GM21515 (cell line): Measurements from ENCODE around the gene DRC7.
"Not testable (repeated sequence)": the region's sequence is repeated elsewhere in the genome, so short reads cannot be mapped to it uniquely, and the experiment has no call there.

ENCODE experiments used
- ATAC-seq: cut with Tn5 transposase; IDR thresholded peaks from one replicate; pipeline ENCODE4 v1.9.1; 2021; ENCODE audit not compliant: unreplicated experiment

DRC7 gene

DNA sequence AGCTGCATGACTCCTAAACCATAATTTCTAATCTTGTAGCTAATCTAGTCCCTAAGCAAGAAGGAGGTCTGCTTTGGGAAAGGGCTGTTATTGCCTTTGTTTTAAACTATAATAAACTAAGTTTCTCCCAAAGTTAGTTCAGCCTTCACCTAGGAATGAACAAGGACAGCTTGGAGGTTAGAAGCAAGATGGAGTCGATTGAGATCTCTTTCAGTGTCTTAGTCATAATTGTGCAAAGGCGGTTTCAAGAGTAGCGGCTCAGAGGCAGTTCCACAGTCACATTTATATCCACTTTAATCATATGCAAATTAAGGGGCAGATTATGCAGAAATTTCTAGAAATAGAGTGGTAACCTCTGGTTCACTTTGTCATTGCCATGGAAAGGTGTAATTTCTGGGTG lies 17.4 kb downstream of the DRC7 start:
- ATAC-seq: no peak

DNA sequence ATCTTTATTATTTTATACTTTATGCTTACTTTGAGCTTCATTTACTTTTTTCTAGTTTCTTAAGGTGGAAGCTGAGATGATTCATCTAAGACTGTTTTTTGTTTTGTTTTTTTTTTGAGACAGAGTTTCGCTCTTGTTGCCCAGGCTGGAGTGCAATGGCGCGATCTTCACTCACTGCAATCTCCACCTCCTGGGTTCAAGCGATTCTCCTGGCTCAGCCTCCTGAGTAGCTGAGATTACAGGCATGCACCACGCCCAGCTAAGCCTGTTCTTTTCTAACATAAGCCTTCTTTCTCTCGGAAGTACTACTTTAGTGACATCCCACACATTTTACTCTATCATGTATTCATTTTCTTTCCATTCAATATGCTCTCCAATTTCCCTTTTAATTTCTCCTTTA lies 18.0 kb downstream of the DRC7 start:
- ATAC-seq: not testable (repeated sequence)

DNA sequence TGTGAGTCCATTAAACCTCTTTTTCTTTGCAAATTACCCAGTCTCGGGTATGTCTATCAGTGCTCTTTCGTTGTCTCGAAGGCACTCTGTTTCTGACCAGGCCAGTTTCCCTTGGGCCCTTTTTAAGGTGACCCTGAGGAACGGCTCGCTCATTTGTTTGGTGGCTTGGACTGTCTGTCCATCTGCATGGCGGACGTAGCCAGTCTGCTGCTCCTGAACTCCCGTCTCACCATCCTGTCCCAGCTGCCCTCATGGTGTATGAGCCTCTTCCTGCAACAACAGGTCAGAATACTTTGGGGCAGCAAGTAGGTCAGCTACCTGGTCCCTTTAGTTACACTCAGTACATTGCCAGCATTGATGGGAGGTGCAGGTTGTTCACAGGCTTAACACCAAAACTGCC lies 19.0 kb downstream of the DRC7 start:
- ATAC-seq: no peak

DNA sequence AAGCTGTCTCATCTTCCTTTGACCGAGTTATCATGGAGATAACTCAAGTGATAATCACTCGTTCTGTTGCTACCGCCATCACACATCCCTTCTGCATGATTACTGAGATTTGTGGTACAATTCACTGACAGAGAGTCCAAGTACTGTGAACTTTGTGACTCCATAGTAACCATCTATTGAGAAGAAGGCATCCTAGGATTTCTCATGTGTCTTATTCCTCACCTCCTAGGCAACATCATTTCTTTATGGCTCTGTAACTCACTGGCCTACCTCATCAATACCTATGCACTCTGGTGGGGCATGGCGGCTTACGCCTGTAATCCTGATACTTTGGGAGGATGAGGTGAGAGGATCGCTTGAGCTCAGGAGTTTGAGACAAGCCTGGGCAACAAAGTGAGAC lies 19.4 kb downstream of the DRC7 start:
- ATAC-seq: no peak

DNA sequence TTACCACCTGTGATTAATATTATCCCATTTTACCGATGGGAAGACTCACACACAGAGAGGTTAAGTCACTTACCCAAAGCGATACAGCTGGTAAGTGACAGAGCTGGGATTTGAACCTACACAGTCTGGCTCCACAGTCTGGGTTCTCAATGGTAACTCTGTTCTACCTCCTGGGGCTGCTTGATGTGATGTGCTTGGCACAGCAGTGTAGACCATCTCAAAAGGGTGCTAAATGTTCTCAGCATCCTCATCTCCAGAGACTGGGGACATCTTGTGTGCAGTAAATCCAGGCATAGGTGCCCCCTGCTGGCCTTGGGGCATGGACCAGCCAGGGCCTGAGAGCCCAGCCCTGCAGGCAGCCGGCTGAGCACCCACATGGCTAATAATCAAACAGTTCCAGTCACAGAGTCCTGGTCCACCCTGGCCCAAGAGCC lies 25.6 kb downstream of the DRC7 start:
- ATAC-seq: no peak

DNA sequence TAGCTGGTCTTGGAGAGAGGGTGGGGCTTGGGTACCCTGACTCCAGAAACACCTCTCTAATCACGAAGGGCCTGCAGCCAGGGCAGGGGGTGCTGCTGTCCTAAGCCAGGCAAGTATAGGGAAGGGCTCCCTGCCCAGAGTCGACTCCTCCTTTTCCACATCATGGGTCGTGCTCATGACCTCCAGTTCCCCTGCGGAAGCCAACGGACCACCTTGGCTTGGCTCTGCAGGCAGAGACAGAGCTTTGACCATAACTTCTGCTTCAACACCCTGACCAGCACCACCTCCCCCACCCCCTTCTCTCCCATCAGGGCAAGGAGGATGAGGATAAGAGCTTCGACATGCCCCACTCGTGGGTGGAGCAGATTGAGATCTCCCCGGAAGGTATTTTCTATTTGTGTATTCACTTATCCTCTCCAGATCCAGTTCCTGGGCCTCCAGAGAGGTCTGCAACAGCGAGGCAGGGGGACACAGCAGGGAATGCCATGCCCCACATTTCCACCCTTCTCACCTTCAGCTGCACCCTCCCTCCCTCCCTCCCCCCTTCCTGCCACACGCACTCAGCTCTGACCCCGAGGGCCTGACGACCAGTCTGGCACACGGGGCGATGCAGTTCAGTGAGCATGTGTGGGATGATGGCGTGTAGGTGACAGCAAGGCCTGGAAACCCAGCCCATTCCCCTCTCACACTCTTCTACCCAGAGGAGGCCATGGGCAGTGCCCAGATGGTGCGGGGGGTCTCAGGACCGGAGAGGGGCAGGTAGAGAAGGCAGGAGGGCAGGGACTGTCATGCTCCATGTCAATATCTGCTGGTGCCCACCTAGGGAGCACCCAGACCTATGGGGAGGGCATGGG lies 27.0 kb downstream of the DRC7 start:
- no peak for ATAC-seq

DNA sequence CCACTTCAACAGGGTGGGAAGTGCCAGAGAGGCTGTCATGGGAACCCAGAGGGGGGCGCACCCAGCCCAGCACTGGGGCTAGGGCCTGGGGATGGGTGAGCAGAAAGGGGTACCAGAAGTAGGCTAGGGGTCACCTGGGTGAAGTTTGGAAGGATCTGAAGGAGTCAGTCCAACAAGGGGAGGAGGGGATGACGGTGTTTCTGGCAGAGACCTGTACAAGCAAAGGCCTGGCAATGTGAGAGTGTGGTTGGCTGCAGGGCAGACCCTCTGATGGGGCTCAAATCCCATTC lies 27.5 kb downstream of the DRC7 start:
- no peak for ATAC-seq

DNA sequence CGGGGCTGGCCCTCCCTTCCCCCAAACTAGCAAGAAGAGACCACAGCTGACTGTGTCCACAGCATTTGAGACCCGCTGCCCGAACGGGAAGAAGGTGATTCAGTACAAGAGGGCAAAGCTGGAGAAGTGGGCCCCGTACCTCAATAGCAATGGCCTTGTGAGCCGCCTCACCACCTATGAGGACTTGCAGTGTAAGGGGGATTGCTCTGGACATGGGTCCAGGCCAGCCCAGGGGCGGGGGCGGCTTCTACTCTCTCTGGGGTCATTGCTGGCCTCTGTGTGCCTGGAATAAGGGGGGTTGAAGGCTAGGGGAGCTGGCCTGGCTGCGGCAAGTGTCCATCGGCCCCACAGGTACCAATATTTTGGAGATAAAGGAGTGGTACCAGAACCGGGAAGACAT lies 28.0 kb downstream of the DRC7 start:
- ATAC-seq: no peak

DNA sequence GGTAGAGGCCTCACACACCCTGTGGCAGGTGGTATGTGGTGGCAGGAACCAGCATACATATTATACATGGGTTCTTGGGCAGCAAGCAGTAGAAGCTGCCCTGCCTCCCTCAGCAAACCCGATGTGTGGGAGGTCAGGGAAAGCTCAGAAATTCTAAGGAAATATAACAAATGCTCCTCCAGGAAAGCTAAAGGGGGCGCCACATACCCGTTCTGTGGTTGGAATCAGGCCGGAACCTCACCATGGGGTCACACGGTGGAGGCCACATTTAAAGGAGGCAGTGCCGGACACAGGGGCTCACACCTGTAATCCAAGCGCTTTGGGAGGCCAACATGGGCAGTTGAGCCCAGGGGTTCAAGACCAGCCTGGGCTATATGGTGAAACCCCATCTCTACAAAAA lies 28.6 kb downstream of the DRC7 start:
- ATAC-seq: no peak

DNA sequence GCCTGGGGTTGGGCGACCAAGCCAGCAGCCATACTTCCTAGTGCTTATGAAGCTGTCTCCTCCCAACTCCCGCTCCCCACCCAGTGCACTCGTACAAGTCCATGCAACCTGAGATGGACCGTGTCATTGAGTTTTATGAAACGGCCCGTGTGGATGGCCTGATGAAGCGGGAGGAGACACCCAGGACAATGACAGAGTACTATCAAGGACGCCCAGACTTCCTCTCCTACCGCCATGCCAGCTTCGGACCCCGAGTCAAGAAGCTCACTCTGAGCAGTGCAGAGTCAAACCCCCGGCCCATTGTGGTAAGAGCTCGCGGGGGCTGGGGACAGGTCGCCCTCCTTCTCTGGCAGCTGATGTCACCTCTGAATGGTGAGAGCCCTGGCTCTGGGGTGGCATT lies 29.9 kb downstream of the DRC7 start:
- no peak for ATAC-seq

DNA sequence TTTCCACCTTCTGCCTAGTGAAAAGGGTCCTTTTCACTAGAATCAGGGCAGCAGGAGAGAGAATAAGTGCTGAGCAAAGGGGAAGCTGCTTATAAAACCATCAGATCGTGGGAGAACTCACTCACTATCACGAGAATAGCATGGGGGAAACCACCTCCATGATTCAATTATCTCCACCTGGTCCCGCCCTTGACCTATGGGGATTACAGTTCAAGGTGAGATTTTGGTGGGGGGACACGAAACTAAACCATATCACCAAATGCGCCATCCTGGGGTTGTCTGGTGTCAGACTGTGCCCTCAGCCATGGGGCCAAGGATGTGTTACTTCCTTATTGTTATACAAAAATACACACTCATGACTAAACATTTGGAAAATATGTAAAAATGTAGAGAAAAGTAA lies 30.5 kb downstream of the DRC7 start:
- no peak for ATAC-seq

DNA sequence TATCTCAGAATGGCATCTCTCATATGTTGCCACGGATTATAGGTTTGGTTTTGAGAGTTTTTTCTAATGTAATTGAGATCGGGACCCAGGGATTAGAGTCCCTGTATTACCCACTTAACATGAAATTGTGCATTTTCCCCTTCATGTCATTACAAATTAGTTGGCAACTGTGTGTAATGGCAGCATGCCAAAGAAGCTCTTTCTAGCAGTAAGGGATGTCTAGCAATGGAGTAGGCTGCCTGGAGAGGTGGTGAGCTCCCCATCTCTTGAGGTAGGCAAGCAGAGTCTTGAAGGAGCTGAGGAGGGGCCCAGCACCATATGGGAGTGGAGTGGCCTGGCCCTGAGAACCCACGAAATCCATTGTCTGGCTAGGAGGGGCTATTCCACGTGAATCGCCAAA lies 30.9 kb downstream of the DRC7 start:
- no peak for ATAC-seq

DNA sequence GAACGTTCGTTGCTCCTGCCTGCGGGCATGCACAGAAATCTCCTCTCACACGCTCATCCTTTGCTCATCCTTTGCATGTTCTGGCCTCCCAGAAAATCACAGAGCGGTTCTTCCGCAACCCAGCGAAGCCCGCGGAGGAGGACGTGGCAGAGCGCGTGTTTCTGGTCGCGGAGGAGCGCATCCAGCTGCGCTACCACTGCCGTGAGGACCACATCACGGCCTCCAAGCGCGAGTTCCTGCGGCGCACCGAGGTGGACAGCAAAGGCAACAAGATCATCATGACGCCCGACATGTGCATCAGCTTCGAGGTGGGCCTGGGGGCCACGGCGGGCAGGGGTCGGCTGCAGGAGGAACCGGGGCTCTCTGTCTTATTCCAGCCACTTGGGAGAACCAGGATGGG lies 31.4 kb downstream of the DRC7 start:
- ATAC-seq: no peak

DNA sequence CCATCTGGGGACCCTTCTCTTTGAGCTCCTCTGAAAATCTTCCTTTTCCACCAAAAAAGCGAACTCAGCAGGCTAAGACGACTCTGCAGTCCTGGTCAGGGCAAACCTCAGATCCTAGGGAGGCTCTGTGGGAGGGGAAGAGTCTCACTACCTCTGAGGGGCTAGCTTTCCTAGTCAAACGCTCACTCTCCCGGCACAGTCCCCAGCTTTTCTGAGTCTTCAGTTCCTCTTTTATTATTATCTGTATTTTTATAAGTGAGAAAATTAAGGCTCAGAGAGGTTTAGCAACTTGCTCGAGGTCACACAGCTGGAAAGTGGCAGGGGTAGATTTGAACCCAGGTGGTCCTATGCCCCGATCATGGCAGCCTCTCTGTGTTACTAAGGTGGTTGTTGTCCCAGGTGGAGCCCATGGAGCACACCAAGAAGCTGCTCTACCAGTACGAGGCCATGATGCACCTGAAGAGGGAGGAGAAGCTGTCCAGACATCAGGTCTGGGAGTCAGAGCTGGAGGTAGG lies 31.9 kb downstream of the DRC7 start:
- no peak for ATAC-seq

DNA sequence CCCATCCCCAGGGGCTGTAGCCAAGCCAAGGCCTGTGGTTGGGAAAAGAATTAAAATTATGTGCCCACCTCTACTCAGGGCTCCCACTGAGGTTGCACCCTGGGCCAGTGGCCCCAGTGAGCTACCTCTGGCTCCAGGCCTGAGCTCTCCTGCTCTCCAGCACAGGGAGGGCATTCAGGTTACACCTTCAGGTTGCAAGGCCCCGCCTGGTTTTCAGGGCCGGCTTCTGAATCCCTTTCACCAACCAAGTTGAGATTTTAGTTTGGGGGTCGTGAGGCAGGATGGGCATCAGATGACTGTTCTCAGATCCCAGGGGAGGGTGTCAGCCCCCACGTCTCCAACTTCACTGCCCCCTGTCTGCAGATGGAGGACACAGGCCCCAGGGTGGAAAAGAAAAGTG lies 33.0 kb downstream of the DRC7 start:
- no peak for ATAC-seq

DNA sequence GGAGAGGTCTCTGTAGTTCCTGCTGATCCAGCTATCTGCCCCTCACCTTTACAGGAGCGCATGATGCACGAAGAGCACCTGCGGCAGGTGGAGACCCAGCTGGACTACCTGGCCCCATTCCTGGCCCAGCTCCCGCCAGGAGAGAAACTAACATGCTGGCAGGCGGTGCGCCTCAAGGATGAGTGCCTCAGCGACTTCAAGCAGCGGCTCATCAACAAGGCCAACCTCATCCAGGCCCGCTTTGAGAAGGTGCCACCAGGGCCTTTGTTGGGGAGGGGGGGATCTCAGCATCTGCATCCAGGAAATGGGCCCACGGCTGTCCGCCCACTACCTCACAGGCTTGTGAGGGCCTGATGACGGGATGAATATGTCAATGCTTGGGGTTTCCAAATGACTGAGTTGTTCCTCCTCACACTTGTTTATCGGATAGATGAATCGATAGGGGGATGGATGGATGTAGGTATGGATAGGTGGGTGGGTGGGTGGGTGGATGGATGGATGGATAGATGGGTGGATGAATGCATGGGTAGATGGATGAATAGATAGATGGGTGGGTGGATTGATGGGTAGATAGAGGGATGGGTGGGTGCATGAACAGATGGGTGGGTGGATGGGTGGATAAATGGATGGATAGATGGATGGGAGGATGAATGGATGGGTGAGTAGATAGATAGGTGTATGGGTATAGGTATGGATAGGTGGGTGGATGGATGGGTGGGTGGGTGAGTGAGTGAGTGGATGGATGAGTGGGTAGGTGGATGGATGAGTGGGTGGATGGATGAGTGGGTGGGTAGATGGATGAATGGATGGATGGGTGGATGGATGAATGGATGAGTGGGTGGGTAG lies 34.0 kb downstream of the DRC7 start:
- no peak for ATAC-seq

DNA sequence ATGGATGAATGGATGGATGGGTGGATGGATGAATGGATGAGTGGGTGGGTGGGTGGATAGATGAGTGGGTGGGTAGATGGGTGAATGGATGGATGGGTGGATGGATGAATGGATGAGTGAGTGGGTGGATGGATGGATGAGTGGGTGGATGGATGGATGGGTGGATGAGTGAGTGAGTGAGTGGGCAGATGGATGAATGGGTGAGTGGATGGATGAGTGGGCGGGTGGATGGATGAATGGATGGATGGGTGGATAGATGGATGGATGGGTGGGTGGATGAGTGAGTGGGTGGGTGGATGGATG lies 34.5 kb downstream of the DRC7 start:
- ATAC-seq: no peak

DNA sequence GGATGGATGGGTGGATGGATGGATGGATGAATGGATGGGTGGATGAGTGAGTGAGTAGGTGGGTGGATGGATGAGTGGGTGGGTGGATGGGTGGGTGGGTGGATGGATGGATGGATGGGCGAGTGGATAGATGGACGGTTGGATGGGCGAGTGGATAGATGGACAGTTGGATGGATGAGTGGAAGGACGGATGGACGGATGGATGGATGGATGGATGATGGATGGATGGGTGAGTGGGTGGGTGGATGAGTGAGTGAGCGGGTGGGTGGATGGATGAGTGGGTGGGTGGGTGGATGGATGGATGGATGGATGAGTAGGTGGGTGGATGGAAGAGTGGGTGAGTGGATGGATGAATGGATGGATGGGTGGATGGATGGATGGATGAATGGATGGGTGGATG lies 35.2 kb downstream of the DRC7 start:
- not testable (repeated sequence) for ATAC-seq

DNA sequence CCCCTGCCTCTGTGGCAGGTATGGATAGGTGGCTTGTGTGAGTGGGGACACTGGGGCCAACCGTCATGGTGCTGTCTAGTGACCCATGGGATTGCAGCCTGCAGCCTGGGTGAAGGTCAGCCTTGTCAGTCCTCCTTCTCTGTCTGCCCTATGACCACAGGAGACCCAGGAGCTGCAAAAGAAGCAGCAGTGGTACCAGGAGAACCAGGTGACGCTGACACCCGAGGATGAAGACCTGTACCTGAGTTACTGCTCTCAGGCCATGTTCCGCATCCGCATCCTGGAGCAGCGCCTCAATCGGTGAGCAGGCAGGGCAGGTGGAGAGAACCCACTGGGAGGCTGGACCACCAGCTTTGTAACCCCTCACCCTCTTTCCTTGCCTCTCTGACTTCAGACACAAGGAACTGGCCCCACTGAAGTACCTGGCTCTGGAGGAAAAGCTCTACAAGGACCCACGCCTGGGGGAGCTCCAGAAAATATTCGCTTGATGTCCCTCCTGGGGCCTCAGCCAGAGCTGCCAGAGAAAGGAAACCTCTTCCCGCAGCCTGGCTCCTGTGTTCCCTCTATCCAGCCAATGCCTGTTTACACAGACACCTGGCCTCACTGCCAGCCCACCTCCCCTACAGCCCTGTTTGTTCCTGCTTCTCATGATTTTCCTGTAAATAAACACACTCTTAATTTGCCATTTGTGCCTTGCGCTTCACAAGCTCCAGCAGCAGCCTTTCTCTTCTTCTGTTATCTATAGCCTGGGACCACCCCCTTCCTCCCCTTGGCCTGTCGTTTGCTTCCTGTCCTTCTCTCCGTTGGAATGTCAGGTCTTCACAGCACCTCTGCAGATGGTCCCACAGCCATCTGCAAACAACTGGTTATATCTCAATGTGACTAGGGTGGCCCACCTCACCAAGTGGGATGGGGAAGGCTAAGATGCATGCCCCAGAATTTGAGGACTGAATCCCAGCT lies 36.4 kb downstream of the DRC7 start:
- ATAC-seq: no peak

DNA sequence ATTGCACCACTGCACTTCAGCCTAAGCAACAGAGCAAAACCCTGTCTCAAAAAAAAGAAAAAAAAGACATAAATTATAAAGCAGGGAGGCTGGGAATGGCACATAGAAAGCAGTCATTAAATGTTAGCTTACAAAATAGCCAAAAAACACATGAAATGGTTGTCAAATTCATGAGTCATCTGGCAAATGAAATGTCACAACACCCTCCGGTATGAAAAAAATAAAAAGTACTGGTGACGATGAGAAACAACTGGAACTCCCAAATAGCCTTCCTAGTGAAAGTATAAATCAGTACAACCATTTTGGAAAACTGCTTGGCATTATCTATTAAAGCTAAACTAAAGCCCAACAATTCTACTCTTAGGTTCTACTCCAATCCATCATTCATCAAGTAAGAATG lies 37.4 kb downstream of the DRC7 start:
- no peak for ATAC-seq

DNA sequence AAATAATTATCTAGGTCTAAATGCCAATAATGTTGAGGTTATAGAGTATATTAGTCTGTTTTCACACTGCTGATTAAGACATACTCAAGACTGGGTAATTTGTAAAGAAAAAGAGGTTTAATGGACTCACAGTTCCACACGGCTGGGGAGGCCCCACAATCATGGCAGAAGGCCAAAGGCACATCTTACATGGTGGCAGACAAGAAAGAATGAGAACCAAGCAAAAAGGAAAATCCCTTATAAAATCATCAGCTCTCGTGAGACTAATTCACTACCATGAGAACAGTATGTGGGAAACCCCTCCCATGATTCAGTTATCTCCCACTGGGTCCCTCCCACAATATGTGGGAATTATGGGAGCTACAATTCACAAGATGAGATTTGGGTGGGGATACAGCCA lies 38.1 kb downstream of the DRC7 start:
- no peak for ATAC-seq
